GM19468 (cell line): ENCODE measurements around the gene XAGE1B.
"Not testable (repeated sequence)": the region's sequence is repeated elsewhere in the genome, so short reads cannot be mapped to it uniquely, and the experiment has no call there.

Source experiments
- ATAC-seq: cut with Tn5 transposase; IDR thresholded peaks from one replicate; pipeline ENCODE4 v1.9.1; 2021; ENCODE audit warnings: mild to moderate bottlenecking, moderate library complexity, moderate number of reproducible peaks; ENCODE audit not compliant: unreplicated experiment; ENCODE audit errors: extremely low read depth

The XAGE1B gene, protein sequence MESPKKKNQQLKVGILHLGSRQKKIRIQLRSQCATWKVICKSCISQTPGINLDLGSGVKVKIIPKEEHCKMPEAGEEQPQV

DNA sequence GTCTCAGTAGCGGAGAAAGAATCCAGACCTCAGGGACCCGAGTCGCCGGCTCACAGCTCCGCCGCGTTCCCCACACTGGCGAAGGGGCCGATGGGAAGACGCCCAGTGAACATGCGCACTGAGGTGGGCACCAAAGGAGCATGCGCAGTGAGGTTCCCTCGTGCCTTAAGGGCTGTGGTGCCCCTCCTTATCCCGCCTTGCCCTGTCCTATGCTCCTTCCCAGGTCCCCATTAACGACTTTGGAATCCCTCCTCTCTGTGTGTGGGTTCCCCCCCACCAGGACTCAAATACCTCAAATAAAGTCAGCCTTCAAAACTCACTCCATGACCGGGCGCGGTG, at the start of gene XAGE1B:
Gene XAGE1B (minus strand): TSS at position 77 of the 339 bp plus-strand sequence. CDS start 1,536 bp downstream, outside the sequence.
- not testable (repeated sequence) for ATAC-seq

DNA sequence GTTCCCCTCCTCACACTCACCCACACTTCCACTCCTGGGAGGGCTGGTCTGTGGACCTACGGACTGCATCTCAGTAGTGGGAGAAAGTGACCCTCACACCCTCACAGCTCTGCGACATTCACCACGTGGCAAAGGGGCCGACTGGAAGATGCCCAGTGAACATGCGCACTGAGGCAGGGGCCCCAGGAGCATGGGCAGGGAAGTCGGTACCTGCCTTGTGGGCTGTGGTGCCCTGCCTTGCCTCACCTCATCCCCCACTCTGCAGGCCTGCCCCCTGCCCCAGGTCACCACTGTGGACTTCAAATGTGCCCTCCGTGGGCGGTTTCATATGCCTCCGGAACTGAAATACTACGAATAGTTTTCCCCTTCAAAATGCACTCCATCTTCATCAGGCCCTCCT, 46.2 kb upstream of the XAGE1B start:
- no peak for ATAC-seq

DNA sequence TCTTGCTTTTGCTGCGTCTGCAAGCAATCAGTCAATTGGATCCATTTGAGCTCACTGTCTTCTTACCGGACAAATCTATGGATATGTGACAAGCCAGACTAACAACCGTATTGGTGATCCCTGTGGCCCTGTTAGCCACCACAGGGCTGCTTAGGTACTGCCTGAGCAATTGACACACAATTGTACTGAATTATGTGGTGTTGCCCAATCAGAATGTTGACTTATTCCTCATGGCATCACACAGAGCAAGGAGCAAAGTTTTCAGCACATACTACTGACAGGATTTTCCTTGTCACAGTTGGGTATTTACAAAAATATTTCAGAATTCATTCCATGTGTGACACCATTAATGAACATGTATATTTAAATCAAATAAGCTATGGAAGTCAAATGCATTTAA, 41.3 kb upstream of the XAGE1B start:
- no peak for ATAC-seq

GRCh38 chrX:52556741-52557140, 39.9 kb upstream of the XAGE1B start:
- no peak for ATAC-seq

DNA sequence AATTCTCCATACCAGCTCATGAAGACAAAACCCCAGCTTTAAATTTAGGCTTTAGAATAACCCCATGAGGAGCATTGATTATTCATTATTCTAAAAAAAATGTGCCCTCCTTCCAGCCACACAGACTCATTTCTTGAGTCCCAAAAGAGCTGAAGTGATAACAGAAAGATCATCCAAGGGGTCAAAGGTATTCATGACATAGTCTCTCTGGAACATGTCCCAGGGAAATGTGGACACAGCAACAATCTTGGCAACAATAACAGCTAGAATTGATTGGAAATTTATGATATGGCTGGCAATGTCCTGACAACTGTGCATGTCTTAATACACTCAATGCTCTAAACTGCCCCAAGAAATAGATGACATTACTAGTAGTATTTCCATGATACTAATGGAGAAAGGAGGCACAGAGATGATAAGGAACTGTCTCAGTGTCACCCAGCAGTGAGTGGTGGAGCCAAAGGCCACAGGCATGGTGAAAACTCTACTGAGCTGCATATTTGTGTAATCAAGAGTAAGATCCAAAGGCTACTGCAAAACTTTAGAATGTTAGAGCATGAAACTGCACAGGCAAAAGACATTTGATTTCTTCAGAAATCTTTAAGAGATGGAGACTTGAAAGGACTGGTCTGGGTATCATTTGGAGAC, 37.3 kb upstream of the XAGE1B start:
- no peak for ATAC-seq

- ATAC-seq = not testable (repeated sequence)
Measured at GRCh38 chrX:52548769-52549168, 31.9 kb upstream of the XAGE1B start.

DNA sequence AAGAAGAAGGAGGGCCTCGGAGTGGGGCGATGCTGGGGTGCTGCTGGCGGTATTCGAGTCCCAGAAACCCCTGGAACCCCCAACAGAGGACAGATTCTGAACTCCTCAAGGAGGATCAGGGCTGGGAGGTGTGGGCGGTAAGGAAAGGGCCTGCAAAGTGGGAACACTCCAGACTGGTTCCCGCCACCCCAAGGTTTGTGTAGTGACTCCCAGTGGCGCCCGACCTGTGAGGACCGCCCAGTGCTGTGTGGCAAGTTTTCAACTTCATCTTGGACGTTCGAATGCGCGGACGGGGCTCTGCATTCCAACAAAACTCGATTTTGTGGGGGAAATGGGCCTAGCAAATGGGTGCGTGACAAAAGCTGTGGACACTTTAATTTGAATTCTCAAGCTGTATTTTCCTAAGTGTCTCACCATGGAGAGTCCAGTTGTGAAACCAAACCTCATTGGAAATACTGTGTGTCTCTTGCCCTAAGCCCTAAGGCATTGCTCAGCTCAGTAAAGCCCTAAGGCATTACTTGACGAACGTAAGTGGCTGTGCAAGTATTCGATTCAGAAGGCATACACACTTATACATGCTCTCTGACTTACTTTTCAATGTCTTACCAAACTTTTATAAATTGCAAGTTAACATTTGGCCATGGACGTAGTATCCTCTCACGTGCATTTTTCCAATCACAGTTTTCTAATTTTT, 27.4 kb upstream of the XAGE1B start:
- no peak for ATAC-seq

- ATAC-seq = no peak
Measured at GRCh38 chrX:52542311-52542710, 25.4 kb upstream of the XAGE1B start.

GRCh38 chrX:52541051-52541450, 24.2 kb upstream of the XAGE1B start:
- not testable (repeated sequence) for ATAC-seq

DNA sequence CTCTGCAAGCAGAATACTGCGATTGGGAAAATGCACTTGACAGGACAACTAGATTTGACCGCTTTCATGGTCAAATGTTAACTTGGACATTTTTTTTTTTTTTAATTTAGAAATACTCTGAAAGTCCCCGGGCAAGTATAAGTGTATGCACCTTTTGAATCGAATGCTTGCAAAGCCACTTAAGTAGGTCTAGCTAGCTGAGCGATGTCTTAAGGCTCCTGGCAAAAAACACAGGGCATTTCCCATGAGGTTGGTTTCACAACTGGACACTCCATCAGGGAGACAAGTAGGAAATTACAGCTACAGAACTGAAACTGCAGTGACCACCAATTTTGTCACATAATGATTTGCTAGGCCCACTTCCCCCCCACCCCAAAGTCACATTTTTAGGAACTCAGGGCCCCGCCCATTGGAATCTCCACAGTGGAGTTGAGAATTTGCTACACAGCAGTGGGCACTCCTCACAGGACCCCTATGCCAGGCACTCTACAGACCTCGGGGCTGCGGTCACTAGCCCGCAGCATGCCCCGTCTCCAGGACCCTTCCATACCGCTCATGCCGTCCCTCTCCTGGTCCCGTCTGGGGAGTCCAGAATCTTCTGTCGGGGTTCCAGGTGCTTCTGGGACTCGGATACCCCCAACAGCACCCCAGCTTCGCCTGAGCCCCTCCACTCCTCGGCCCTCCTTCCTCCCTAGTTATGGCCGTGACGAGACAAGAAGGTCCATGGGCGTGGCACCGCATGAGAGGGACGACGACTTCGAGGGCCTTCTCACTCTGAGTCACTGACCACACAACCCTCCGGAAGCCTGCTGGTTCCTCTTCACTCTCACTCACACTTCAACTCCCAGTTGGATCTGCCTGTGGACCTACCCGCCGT, 515 bp downstream of the XAGE1B start:
- not testable (repeated sequence) for ATAC-seq

DNA sequence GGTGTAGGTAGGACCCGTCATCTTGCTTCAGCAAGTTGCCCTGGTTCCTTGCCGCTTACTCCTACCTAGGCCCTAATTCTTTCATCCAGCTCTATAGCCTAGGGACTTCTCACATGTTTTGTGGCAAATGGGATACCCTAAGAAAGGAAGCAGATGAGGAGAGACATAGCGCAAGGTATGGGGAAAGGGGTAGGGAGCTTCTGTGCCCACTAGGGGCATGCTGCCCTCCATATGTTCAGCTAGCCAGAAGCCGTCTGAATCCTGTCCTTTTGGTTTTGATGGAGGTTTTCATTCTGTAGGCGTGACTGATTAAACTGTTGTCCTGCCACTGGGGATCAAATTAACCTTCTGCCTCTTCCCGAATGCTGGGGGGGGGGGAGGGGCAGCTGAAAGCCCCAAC, 5.7 kb downstream of the XAGE1B start:
- ATAC-seq = not testable (repeated sequence)

DNA sequence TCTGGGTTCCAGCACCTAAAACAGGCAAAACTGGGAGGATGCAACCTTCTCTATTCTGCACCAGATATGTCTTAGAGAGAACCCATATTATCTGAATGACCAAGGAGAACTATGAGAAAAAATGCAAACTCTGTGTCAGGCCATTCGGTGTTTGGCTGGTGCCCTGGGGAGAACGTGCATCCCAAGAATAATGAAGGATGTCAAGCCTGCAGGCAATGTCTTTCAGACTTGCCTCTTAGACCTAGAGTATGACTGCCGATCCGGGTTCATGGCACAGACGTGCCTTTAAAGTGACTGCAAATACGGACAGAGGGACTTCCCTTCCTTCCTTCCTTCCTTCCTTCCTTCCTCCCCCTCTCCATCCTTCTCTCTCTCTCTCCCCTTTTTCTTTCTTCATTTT, 6.9 kb downstream of the XAGE1B start:
- no peak for ATAC-seq

- no peak for ATAC-seq
Measured at GRCh38 chrX:52507331-52507730, 9.5 kb downstream of the XAGE1B start.

DNA sequence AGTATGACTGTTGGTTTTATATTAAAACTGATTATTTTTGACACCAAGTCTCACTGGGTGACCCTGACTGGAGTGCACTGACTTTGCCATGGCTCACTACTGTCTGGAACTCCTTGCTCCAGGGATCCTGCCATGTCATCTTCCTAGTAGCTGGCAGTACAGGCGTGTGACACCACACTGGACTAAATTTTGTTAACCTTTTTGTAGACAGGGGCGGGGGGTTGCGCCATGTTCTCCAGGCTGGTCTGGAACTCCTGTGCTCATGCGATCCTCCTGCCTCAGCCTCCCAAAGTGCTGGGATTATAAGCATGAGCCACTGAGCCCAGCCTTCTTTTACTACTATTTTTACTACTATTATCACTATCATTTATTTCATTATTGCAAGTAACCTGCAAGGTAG, 12.3 kb downstream of the XAGE1B start:
- ATAC-seq = no peak

DNA sequence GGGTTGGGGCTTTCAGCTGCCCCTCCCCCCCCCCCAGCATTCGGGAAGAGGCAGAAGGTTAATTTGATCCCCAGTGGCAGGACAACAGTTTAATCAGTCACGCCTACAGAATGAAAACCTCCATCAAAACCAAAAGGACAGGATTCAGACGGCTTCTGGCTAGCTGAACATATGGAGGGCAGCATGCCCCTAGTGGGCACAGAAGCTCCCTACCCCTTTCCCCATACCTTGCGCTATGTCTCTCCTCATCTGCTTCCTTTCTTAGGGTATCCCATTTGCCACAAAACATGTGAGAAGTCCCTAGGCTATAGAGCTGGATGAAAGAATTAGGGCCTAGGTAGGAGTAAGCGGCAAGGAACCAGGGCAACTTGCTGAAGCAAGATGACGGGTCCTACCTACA, 15.5 kb downstream of the XAGE1B start:
- ATAC-seq = not testable (repeated sequence)

DNA sequence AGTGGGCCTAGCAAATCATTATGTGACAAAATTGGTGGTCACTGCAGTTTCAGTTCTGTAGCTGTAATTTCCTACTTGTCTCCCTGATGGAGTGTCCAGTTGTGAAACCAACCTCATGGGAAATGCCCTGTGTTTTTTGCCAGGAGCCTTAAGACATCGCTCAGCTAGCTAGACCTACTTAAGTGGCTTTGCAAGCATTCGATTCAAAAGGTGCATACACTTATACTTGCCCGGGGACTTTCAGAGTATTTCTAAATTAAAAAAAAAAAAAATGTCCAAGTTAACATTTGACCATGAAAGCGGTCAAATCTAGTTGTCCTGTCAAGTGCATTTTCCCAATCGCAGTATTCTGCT, 20.5 kb downstream of the XAGE1B start:
- ATAC-seq = not testable (repeated sequence)

- not testable (repeated sequence) for ATAC-seq
Measured at GRCh38 chrX:52495545-52496418, 21.1 kb downstream of the XAGE1B start, which contains the start of gene XAGE1A. Gene XAGE1A, plus strand, starts transcription at chrX:52495808. Its CDS starts 1,554 bp downstream, at chrX:52497362.

- ATAC-seq = not testable (repeated sequence)
Measured at GRCh38 chrX:52471301-52471700, 45.6 kb downstream of the XAGE1B start.
